DOHH2 (cell line): Measurements from ENCODE around the gene DNASE2B.

ENCODE experiments used
- CTCF ChIP-seq: fragments of 200-600 bp; sonication (generic); IDR thresholded peaks from one replicate; pipeline ENCODE4 v1.5.1; 2014; ENCODE audit warnings: antibody characterized with exemption, mild to moderate bottlenecking, low read depth, low read length; ENCODE audit not compliant: poor library complexity, severe bottlenecking
- EZH2phosphoT487 ChIP-seq: fragments of 200-600 bp; sonication (generic); IDR thresholded peaks from 2 replicates; pipeline ENCODE4 v1.6.1; 2017; ENCODE audit warnings: borderline replicate concordance, mild to moderate bottlenecking, antibody characterized with exemption, low read length, moderate library complexity, mixed read lengths

GRCh38 chr1:84352298-84353106, 45.8 kb upstream of the DNASE2B start:
- TF ChIP-seq EZH2phosphoT487 = no peak
- TF ChIP-seq CTCF = no peak
